ENCODE results near the gene TMEM161B. TPM values are rescaled to one million over a fixed set of nuclear protein-coding genes. Genes with fewer than 3 reads are reported as not detected.
"Not testable (repeated sequence)": the region's sequence is repeated elsewhere in the genome, so short reads cannot be mapped to it uniquely, and the experiment has no call there.

TMEM161B gene
- total and polyA plus RNA-seq, 11 donors, result 2.9 to 13.2 (median 9.3) TPM

- intact Hi-C loops (cut with DNase I), result no loop called here
- no peak for DNase-seq
- no peak for TF ChIP-seq CTCF (IDR thresholded peaks at IDR 0.05)
- TF ChIP-seq POLR2A (IDR thresholded peaks at IDR 0.05), result no peak
Observed at GRCh38 chr5:88245893-88246244, 22.8 kb downstream of the TMEM161B start.

GRCh38 chr5:88245241-88245892, 23.3 kb downstream of the TMEM161B start:
- H3K36me3 ChIP-seq, result peaks cover 0 to 4% (median 0%) of the 10 kb centered on the region in 9 donors
- no peak for DNase-seq
- no peak overlapping the region for H3K4me3 ChIP-seq
- no peak for ATAC-seq
- TF ChIP-seq CTCF (IDR thresholded peaks at IDR 0.05) (no peak), POLR2A (IDR thresholded peaks at IDR 0.05) (no peak)
- intact Hi-C loops (cut with DNase I), result no loop called here
- no peak overlapping the region for H3K27ac ChIP-seq
- H3K4me1 ChIP-seq, result peaks cover 0 to 9% (median 0%) of the 10 kb centered on the region in 12 donors
- no peaks in the 10 kb centered on the region for H3K27me3 ChIP-seq
- no peaks in the 10 kb centered on the region for H3K9me3 ChIP-seq
- 93 to 97% (median 94%) methylated on average over 1 of the region's 1 CpG for WGBS, 4 donors

More at GRCh38 chr5:88245893-88246244, 22.8 kb downstream of the TMEM161B start:
- Histone ChIP-seq H3K27ac (no peak overlapping the region), H3K4me1 (peaks cover 0 to 13% (median 0%) of the 10 kb centered on the region in 12 donors), H3K36me3 (no peaks in the 10 kb centered on the region), H3K9me3 (no peaks in the 10 kb centered on the region), H3K27me3 (no peaks in the 10 kb centered on the region), H3K4me3 (no peak overlapping the region)
- ATAC-seq, result no peak

GRCh38 chr5:88244686-88245085, 24.0 kb downstream of the TMEM161B start:
- Histone ChIP-seq H3K36me3 (peaks cover 0 to 11% (median 4%) of the 10 kb centered on the region in 9 donors), H3K4me3 (no peak overlapping the region), H3K27ac (no peak overlapping the region), H3K4me1 (peaks cover 0 to 3% (median 0%) of the 10 kb centered on the region in 12 donors), H3K9me3 (no peaks in the 10 kb centered on the region), H3K27me3 (no peaks in the 10 kb centered on the region)
- ATAC-seq (no peak), DNase-seq (no peak)
- 94 to 100% (median 96%) methylated on average over 2 of the region's 2 CpGs for WGBS, 4 donors
- intact Hi-C loops (cut with DNase I), result no loop called here
- TF ChIP-seq POLR2A (IDR thresholded peaks at IDR 0.05), result no peak
- TF ChIP-seq CTCF (IDR thresholded peaks at IDR 0.05), result no peak

GRCh38 chr5:88243493-88243892, 25.2 kb downstream of the TMEM161B start:
- 87 to 92% (median 90%) methylated on average over 2 of the region's 2 CpGs for WGBS, 4 donors
- H3K9me3 ChIP-seq; H3K4me1 ChIP-seq; H3K27ac ChIP-seq; DNase-seq; ATAC-seq; H3K27me3 ChIP-seq; H3K4me3 ChIP-seq; intact Hi-C loops (cut with DNase I): not testable (repeated sequence)
- H3K36me3 ChIP-seq, result peaks cover 0 to 16% (median 8%) of the 10 kb centered on the region in 9 donors

- DNase-seq (no peak), ATAC-seq (no peak)
- H3K36me3 ChIP-seq, result peaks cover 0 to 35% (median 16%) of the 10 kb centered on the region in 9 donors
- H3K4me1 ChIP-seq, result no peaks in the 10 kb centered on the region
- no peak for TF ChIP-seq POLR2A (IDR thresholded peaks at IDR 0.05)
- no peak for TF ChIP-seq CTCF (IDR thresholded peaks at IDR 0.05)
- intact Hi-C loops (cut with DNase I), result no loop called here
- H3K27me3 ChIP-seq, result no peaks in the 10 kb centered on the region
- WGBS, 4 donors, result 93 to 97% (median 95%) methylated on average over 4 of the region's 4 CpGs
- H3K27ac ChIP-seq, result no peak overlapping the region
- H3K9me3 ChIP-seq, result no peaks in the 10 kb centered on the region
- H3K4me3 ChIP-seq, result no peak overlapping the region
Observed at GRCh38 chr5:88238732-88239131, 29.9 kb downstream of the TMEM161B start.

All from heart left ventricle (tissue), 16 donors.